D341Med (cell line): ENCODE results near the gene CHEK1.

Source experiments
- DNase-seq: peaks from one replicate; pipeline ENCODE4 v3.0.0; 2012; ENCODE audit warnings: low spot score

The CHEK1 gene

DNA sequence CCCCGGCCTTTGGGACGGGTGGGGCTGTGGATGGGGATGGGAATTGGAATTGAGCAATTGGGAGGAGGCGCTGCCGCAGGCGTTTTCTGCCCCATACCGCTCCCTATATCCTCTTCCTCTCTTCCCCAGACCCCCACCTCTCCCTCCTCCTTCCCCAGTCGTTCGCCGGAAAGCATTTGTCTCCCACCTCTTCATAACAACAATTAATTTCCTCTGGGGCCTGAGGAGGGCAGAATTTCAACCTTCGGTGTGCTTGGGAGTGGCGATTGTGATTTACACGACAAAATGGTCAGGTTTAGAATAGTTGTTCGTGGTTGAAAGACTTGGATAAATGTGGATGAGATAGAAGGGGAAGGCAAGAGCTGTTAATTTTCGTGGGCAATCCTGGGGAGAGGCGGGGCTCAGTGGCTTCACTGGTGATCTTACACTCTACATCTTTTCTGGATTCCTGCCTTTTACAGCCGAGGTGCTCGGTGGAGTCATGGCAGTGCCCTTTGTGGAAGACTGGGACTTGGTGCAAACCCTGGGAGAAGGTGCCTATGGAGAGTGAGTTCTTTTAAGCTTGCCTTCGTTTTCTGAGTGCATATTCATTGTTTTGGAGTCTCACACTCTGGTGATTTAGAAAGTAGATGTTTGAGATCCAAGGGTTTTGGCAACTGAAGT, 1.5 kb downstream of the CHEK1 start:
- DNase-seq, result peak; percentile 78

DNA sequence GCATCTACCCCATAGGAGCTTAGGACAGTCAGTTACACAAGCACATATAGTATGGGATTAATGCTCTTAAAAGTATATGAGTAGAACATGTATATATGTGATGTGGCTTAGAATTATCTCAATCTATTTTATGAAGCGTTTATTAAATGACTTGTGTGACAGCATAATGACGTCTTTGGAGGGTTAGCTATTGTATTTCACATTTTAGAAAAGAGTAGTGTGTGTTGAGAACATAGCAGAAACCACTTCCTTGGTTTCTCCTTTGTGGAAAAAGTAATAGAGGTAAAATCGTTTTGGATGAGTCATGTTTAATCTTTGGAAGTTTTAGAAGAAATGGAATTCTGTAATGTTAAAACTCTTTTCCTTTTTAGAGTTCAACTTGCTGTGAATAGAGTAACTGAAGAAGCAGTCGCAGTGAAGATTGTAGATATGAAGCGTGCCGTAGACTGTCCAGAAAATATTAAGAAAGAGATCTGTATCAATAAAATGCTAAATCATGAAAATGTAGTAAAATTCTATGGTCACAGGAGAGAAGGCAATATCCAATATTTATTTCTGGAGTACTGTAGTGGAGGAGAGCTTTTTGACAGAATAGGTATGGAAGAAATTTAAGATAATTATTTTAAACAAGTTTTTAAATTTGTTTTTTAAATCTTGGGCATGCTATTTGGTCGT, 2.4 kb downstream of the CHEK1 start:
- no peak for DNase-seq

DNA sequence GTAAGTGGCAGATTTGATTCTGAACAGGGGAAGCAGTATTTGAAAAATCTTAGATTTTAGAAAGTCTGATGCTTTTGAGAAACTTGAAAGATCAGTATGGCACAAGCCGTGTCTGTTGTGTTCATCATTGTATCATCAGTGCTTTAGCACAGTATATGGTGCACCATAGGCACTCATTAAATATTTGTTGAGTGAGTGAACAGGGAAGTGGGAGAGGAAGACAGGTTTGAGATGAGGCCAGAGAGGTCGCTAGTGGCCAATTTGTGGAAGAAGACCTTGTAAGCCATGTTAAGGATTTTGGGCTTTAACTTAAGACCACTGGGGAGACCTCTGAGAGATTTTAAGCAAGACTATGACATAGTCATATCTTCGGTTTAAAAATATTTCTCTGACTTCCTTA, 12.9 kb downstream of the CHEK1 start:
- no peak for DNase-seq

DNA sequence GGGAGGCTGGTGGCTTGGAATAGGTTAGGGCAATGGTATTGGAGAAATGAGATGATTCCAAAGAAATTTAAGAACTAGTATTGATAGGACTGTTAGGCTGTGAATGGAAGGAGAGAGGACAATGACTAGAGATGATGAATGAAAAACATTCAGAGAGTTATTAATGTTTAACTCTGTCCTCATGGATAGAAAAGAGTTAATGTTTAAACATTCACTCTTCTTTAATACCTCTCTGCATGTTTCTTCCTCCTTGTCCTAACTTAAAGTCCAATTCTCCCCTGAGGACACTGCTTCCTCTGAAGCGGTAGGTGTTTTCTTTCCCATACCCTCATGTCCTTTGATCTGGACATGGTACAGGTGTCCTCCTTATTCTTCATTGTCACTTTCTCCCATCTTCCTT, 13.4 kb downstream of the CHEK1 start:
- no peak for DNase-seq

DNA sequence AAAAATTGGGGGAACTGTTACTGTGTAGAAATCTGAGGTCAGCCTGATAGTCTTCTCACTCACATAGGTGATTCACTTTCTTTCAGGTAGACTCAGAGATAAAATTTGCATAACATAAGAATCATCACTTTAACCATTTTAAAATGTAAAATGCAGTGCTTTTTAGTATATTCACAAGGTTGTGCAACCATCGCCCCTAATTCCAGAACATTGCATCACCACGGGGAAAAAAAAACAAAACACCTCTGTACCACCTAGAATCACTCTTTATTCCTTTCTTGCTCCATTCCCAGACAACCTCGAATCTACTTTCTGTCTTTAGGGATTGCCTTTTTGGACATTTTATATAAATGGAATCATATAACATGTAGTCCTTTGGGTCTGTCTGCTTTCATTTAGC, 20.9 kb downstream of the CHEK1 start:
- no peak for DNase-seq

DNA sequence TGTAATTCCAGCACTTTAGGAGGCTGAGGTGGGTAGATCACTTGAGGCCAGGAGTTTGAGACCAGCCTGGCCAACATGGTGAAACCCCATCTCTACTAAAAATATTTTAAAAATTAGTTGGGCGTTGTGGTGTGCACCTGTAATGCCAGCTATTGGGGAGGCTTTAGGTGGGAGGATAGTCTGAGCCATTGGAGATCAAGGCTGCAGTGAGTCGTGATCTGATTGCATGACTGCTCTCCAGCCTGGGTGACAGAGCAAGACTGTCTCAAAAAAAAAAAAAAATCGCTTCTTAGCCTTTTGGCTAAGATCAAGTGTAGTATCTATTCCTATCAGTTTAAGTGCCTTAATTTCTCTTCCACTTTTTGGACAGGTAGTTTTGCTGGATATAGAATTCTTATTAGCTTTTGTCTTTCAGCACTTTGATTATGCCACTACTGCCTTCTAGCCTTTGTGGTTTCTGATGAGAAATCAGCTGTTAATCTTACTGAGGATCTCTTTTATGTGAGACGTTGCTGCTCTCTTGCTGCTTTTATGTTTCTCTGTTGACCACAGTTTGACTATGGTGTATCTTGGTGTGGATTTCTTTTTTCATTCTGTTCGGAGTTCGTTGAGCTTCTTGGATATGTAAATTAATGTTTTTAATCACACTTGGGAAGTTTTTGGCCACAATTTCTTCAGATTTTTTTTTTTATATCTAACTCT, 24.7 kb downstream of the CHEK1 start:
- no peak for DNase-seq

DNA sequence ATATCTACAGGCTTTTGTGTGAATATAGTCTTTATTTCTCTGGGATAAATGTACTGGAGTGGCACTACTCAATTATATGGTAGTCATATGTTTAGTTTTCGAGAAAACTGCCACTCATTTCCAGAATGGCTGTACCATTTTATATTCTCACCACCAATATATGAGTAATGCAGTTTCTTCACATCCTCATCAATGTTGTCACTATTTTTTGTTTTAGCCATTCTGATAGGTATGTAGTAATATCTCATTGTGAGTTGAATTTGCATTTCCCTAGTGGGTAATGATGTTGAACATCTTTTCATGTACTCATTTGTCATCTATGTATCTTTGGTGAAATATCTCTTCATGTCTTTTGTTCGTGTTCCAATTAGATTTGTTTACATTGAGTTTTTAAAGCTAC, 37.7 kb downstream of the CHEK1 start:
- DNase-seq, result no peak

DNA sequence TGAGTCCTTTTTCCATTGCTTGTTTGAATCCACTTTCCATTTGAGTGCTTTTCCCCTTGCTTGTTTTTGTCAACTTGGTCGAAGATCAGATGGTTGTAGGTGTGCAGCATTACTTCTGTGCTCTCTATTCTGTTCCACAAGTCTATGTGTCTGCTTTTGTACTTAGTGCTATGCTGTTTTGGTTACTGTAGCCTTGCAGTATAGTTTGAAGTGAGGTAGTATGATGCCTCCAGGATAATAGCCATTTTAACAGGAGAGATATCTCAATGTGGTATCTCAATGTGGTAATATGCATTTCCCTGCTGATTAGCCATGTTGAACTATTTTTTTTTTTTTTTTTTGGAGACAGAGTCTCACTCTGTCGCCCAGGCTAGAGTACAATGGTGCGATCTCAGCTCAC, 38.9 kb downstream of the CHEK1 start:
- DNase-seq, result no peak

DNA sequence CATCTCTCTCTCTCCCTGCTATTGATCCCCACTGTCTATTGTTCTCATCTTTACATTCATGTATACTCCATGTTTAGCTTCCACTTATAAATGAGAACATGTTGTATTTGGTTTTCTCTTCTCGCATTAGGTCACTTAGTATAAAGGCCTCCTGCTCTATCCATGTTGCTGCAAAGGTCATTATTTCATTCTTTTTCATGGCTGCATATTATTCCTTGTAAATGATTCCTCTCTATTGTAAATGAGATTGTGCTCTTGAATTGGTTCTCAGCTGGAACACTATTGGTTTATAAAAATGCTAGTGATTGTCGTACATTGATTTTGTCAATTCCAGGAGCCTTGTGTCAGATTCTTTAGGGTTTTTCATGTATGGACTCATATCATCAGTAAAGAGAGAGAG, 42.2 kb downstream of the CHEK1 start:
- no peak for DNase-seq

DNA sequence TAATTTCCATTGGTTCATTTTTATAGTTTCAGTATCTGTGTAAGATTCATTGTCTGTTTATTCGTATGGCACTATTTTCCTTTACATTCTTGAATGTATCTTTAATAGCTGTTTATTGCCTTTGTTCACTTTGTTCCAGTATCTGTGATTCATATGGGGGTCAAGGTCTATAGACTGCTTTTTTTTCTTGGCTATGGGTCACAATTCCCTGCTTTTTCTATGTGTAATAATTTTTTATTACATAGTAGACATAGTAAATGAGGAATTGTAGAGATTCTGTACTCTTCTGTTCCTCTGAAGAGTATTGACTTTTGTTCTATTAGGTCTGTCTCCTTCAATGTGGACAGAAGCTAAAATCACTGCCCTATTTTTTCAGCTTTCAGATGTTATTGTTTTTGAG, 45.2 kb downstream of the CHEK1 start:
- no peak for DNase-seq

DNA sequence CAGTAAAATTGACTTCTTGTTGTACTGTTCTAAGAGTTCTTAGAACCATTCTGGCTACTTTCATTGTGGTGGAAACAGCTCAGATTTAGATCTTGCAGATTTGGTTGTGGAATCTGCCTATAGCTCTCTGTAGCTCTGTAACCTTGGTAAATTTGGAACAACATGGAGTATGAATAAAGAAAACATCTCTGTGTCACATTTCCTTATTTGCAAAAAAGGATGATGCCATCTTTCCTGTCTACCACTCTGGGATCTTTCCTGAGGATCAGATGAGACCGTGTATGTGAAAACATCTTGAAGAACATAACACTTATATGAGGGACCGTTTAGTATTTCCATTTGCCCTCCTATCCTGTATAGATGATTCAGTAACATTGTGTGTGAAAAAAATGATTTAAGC, 46.6 kb downstream of the CHEK1 start:
- DNase-seq, result no peak

DNA sequence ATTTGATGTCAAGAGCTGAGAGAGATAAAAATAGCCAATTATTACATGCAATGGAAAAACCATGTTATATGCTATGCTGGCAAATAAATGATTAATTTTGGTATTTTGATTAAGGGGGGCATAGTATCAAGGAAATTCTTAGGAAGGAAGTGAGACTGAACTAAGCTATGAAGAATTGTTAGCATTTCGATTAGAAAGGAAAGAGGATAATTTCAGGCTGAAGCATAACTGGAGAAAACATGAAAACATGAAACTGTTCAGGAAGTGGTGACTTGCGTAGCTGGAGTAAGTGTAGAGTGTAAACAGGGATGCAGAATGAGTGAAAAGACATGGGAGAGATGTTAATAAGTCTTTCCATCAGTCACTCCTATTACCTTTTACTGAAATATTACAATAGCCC, 49.2 kb downstream of the CHEK1 start:
- DNase-seq, result no peak

DNA sequence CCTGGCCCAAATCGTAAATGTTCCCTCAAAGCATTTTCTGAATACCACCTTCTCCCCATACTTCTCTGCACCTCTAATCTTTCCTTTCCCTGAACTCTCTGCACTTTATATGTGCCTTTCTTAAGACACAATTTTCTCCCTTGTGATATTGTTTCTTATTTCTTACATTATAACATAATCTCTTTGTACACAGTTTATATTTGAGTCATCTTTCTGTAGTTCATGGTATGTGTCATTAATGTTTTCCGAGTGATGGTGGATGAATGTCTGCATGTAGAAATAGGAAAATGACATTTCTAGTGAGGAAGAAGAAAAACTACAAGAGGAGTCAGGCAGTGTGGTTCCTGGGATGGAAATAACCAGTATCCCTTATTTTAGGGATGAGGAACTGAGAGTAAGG, 50.2 kb downstream of the CHEK1 start:
- no peak for DNase-seq

DNA sequence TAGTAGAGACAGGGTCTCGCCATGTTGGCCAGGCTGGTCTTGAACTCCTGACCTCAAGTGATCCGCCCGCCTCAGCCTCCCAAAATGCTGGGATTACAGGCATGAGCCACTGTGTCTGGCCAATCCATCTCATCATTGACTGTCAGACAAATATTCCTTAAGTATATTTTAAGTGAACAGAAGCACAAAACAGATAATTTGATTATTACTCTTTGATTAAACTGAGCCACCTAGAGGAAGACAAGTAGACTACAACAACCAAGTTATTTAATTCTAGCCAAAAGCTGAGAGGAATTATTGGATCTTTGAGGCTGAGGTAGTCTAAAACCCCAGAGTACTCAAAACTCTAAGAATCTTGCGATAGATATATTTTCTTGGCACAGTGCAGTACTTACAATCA, 54.4 kb downstream of the CHEK1 start:
- no peak for DNase-seq

DNA sequence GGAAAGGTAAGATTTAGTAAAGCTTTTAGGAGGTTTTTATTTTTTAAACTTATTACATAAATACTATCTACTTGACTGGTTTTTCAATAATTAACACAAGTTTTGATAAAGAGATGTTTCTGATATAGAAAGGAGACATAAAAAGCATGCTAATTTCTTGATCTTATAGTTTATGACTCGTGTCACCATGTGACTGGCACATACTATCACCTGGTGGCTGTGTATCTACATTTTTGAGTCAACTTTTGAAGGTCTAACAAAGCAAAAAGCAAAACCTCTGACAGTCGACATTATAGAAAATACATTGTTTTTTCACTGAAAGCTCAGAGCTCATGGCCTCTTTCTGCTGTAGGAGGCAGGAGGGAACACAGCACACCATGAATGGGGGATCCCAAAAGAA, 54.9 kb downstream of the CHEK1 start:
- no peak for DNase-seq

DNA sequence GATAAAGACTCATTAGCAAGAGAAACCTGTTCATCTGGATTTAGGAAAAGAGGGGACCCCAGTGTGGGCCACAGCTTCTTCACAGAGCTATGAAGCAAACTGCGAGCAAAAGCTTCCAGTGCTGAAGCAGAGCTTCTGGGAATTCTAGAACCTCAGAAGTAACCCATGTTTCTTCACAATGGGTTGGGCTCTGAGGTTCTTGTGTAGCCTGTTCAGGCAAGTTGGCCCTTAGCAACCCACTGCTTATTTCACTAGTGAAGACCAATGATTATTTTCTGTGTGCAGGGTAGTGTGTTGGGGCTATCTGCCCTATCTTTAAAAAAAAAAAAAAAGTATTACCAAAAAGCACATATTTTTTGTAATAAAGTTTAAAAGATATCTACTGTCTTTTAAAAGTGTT, 55.8 kb downstream of the CHEK1 start, which contains the start of gene ACRV1:
Gene ACRV1, minus strand, starts transcription at position 101 of the 400 bp plus-strand sequence. Its CDS starts 67 bp downstream, at position 34.
- no peak for DNase-seq

DNA sequence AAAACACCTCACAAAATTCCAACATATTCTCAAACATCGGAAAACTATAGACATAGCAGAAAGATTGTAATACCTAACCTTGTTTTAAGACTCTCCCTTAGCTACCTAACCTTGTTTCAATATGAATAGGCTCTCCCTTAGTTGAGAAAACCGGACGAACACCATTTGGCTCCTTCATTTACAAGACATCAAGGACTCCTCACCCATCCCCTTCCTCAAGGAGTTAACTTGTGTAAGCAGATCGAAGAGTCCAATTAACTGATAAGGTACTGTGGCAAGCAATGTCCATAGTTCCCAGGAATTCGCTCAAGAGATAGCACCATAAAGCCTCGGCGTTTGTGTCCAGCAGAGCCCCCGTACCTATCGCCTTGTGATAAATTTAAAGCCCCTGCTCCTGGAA, 60.3 kb downstream of the CHEK1 start:
- no peak for DNase-seq

DNA sequence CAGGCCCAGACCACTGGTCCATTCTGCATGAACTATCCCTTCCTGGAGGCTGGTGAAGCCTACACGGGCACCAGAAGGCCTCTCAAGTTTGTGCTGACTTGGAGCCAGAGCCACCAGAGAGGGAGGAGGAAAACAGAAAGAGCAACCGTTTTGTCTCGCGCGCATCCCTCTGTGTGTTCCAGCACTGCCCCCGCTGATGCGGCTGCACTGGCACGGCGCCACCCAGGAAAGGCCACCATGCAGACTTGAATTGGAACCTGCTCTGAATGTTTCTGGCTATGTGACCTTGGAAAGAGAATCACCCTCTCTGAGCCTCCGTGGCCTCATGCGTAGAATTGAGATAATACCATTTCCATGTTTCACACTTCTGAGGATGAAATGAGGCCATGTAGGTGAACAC, 63.1 kb downstream of the CHEK1 start:
- no peak for DNase-seq

DNA sequence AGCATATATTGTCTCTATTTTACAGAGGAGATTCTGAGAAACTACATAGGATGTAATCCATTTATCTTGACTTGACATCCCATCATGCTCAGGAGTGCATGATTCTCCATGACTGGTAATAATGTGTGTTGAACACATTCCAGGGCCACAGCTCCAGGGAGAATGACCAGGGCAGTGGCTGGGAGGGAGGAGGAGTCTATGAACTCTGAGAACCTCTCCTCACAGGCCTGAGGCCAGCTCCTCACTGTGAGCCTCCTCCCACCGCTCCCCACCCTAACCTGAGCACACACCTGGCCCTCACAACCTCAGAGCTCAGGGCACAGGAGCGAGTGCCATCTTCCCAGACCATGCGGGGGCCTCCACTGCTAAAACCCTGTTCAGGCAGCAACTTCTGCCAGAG, 63.7 kb downstream of the CHEK1 start:
- DNase-seq, result peak; percentile 34

DNA sequence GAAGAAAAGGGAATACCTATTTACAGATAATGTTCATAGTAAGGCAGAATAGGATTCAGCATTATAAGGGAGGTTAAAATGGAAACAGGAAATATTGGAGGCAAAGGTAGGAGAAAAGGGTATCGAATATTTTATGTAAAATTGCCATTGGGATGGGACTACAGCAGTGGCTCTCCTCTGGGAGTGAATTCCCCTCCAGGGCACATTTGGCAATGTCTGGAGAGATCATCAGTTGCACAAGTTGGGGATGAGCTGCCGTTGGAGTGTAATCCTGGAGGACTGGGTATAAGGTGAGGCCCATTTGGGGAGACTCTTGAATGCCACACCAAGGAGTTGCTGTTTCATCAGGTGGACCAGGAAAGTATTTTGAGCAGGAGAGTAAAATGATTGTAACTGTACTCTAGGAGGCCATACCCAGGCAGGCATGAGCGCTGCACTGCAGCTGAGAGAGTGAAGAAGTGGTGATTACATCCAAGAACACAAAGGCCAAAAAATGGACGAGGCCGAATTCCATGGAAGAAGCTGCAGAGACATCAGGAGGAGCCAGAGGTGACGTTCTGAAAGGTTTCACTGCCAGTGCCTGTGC, 64.4 kb downstream of the CHEK1 start:
- no peak for DNase-seq

DNA sequence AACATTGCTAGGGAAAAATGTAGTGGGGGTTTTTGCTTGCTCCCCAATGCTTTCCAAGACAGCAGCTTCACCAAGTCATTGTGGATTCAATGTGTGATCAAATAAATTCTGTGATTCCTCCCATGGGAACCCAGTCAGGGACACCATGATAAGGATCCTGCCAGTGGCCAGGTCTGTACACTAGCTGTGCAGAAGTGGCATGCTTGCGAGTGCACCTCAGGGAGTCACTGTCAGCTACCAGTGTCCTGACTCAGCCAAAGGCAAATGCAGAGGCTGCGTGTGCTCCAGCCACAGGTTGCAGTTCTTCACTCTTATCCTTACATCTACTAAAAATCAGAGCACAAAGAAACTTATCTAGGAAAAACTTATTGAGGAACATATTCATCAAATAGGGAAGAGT, 65.0 kb downstream of the CHEK1 start:
- no peak for DNase-seq

DNA sequence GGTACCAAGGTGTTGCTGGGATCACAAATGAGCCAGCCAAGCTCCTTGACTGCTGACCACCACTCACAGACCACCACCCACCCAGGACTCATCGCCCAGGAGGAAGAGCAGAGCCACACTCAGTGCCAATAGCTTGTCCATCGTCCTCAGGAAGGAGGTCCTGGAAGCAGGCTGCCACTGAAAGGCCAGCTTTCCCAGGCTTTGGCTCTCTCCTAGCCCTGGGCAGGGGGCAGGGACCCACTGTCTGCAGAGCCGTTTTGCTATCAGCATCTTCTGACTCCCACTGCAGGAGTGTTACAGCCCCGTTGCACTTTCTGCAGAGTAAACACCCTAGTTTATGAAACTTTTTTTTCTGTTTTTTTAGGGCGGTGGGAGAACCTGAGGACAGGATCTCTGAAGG, 67.9 kb downstream of the CHEK1 start:
- DNase-seq, result no peak

DNA sequence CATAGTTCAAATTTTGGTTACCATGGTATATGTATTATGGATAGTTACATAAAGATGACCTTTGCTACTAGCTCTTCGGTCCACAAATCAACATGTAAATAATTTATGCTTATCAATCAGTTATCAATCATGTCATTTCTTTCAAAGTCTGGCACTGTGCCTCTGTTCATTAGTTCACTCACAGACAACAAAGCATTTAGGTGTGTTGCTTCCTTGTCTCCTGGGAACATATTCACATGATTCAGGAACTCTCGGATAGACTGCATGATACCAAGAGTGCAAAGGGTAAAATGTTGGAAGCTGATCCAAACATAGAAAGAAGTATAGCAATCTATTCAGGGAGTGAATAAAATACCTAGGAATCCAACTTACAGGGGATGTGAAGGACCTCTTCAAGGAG, 70.0 kb downstream of the CHEK1 start:
- no peak for DNase-seq
